Loucy (cell line): ENCODE results near the gene FBXW9.

Source experiments
- EZH2phosphoT487 ChIP-seq: fragments of 200-600 bp; IDR thresholded peaks from 2 replicates; pipeline ENCODE4 v1.6.1; 2018; ENCODE audit warnings: antibody characterized with exemption, mild to moderate bottlenecking, moderate library complexity, borderline replicate concordance
- TF ChIP-seq, protein P1 (sequence below): fragments of 200-600 bp; sonication (generic); conservative IDR thresholded peaks from 2 replicates; pipeline ENCODE4 v1.5.1; 2014; ENCODE audit warnings: mild to moderate bottlenecking, antibody characterized with exemption, low read length

DNA sequence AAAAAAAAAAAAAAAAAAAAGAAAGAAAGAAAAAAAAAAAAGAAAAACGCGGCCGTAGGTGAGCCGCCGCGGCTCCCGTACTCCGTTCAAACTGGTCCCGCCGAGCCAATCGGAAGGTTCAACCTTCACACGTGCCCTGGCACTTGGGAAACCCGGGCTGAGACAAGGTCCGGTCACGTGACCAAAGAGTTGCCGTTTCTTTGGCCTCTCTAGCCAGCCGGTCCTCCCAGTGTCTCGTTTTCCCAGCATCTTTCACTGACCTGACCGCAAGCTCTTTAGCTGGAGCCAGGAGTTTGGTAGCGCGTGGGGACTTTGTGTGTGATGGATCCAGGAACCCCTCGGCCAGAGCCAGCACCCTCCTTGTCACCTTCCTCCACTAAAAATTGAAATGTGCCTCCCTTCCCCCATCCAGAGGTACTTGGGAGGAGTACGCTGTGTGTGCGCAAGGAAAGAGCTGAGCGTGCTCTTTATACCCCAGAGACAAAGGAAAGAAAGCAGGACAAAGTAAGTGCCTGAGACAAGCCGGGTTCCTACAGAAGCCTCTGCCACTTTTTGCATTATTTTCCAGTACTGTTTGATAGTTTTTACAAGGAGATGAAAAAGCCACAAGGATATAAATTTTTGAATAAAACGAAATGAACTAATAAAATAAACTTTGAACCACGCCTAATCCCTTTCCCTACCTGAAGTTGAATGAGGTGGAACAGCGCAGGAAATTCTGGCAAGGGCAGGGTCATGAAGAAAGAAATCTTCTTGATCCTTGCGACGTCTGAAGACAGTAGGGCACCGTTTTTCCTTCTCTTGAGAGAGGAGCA lies 26.3 kb upstream of the FBXW9 start:
- TF ChIP-seq, protein P1, sequence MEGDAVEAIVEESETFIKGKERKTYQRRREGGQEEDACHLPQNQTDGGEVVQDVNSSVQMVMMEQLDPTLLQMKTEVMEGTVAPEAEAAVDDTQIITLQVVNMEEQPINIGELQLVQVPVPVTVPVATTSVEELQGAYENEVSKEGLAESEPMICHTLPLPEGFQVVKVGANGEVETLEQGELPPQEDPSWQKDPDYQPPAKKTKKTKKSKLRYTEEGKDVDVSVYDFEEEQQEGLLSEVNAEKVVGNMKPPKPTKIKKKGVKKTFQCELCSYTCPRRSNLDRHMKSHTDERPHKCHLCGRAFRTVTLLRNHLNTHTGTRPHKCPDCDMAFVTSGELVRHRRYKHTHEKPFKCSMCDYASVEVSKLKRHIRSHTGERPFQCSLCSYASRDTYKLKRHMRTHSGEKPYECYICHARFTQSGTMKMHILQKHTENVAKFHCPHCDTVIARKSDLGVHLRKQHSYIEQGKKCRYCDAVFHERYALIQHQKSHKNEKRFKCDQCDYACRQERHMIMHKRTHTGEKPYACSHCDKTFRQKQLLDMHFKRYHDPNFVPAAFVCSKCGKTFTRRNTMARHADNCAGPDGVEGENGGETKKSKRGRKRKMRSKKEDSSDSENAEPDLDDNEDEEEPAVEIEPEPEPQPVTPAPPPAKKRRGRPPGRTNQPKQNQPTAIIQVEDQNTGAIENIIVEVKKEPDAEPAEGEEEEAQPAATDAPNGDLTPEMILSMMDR = no peak
- no peak for TF ChIP-seq EZH2phosphoT487
